HL-60 (cell line): Measurements from ENCODE around the gene ADAM19.

Experiments used
- DNase-seq, 2 experiments: peaks; one replicate each; pipeline ENCODE4 v3.0.0-alpha.2; 2010 to 2020; ENCODE audit warnings: low read depth in 1 of 2, low spot score in 1 of 2
- H3K27ac ChIP-seq: fragments of 250-450 bp; sonication (Bioruptor Pico); replicated peaks from 2 replicates; pipeline ENCODE4 v1.5.1; 2020; ENCODE audit warnings: mild to moderate bottlenecking, moderate library complexity
- H3K27me3 ChIP-seq: fragments of 250-450 bp; sonication (Bioruptor Pico); 2 replicates; pipeline ENCODE4 v1.5.1; 2021; ENCODE audit warnings: mild to moderate bottlenecking, moderate library complexity; ENCODE audit not compliant: insufficient read depth, poor library complexity, severe bottlenecking
- H3K4me3 ChIP-seq: replicated peaks from 2 replicates; pipeline ENCODE4 v1.5.1; 2011; ENCODE audit warnings: mild to moderate bottlenecking, control low read depth, low read length; ENCODE audit not compliant: insufficient read depth
- GABPA ChIP-seq: IDR thresholded peaks from 2 replicates; pipeline ENCODE4 v1.6.1; 2012; ENCODE audit warnings: low read depth
- POLR2AphosphoS5 ChIP-seq: IDR thresholded peaks from 2 replicates; pipeline ENCODE4 v1.6.1; 2012; ENCODE audit warnings: low read depth
- SPI1 ChIP-seq: IDR thresholded peaks from 2 replicates; pipeline ENCODE4 v1.6.1; 2012; ENCODE audit warnings: low read depth, mild to moderate bottlenecking, borderline replicate concordance
- TF ChIP-seq, protein P1 (sequence below): IDR thresholded peaks from one replicate; pipeline ENCODE4 v1.5.1; 2011; ENCODE audit warnings: low read length, control low read depth, inconsistent platforms; ENCODE audit not compliant: insufficient read depth
- TF ChIP-seq, protein P2 (sequence below): IDR thresholded peaks from 2 replicates; pipeline ENCODE4 v1.6.1; 2012; ENCODE audit warnings: low read depth; ENCODE audit not compliant: insufficient replicate concordance

Gene ADAM19

DNA sequence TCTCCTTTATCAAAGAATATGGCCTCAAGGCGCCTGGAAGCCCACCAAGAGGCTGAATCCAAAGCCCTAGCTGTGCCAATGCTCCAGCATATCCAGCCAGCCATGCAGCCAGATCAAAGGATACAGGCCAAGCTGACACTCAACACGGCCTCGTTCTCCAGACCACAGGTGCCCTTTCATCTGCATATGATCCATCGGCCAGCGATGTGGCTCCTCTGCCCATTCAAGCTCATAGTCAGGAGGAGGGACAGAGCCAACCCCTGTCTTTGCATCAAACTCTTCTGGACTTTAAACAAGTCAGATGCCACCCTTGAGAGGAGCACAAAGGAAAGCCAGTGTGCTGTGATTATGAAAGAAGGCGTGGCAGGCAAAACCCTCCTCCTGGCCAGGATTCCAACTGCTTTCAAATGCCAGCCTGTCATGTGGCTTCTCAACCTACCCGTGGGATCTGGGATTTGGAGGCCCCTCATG is 42.5 kb downstream of the ADAM19 start:
- H3K27me3 ChIP-seq: no peaks in the 10 kb centered on the region
- no peak overlapping the region for H3K27ac ChIP-seq
- H3K4me3 ChIP-seq: no peak overlapping the region
- TF ChIP-seq SPI1 (no peak), GABPA (no peak), POLR2AphosphoS5 (no peak)
- TF ChIP-seq, protein P1, sequence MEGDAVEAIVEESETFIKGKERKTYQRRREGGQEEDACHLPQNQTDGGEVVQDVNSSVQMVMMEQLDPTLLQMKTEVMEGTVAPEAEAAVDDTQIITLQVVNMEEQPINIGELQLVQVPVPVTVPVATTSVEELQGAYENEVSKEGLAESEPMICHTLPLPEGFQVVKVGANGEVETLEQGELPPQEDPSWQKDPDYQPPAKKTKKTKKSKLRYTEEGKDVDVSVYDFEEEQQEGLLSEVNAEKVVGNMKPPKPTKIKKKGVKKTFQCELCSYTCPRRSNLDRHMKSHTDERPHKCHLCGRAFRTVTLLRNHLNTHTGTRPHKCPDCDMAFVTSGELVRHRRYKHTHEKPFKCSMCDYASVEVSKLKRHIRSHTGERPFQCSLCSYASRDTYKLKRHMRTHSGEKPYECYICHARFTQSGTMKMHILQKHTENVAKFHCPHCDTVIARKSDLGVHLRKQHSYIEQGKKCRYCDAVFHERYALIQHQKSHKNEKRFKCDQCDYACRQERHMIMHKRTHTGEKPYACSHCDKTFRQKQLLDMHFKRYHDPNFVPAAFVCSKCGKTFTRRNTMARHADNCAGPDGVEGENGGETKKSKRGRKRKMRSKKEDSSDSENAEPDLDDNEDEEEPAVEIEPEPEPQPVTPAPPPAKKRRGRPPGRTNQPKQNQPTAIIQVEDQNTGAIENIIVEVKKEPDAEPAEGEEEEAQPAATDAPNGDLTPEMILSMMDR: no peak
- TF ChIP-seq, protein P2, sequence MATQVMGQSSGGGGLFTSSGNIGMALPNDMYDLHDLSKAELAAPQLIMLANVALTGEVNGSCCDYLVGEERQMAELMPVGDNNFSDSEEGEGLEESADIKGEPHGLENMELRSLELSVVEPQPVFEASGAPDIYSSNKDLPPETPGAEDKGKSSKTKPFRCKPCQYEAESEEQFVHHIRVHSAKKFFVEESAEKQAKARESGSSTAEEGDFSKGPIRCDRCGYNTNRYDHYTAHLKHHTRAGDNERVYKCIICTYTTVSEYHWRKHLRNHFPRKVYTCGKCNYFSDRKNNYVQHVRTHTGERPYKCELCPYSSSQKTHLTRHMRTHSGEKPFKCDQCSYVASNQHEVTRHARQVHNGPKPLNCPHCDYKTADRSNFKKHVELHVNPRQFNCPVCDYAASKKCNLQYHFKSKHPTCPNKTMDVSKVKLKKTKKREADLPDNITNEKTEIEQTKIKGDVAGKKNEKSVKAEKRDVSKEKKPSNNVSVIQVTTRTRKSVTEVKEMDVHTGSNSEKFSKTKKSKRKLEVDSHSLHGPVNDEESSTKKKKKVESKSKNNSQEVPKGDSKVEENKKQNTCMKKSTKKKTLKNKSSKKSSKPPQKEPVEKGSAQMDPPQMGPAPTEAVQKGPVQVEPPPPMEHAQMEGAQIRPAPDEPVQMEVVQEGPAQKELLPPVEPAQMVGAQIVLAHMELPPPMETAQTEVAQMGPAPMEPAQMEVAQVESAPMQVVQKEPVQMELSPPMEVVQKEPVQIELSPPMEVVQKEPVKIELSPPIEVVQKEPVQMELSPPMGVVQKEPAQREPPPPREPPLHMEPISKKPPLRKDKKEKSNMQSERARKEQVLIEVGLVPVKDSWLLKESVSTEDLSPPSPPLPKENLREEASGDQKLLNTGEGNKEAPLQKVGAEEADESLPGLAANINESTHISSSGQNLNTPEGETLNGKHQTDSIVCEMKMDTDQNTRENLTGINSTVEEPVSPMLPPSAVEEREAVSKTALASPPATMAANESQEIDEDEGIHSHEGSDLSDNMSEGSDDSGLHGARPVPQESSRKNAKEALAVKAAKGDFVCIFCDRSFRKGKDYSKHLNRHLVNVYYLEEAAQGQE: no peak
- no peak for DNase-seq

- no peak for DNase-seq
- no peaks in the 10 kb centered on the region for H3K27me3 ChIP-seq
- TF ChIP-seq, protein P1: no peak
- TF ChIP-seq GABPA (no peak), SPI1 (no peak), POLR2AphosphoS5 (no peak)
- TF ChIP-seq, protein P2: no peak
- H3K4me3 ChIP-seq: no peak overlapping the region
- H3K27ac ChIP-seq: no peak overlapping the region
These were observed 43.6 kb downstream of the ADAM19 start for GRCh38 chr5:157532022-157532421.

DNA sequence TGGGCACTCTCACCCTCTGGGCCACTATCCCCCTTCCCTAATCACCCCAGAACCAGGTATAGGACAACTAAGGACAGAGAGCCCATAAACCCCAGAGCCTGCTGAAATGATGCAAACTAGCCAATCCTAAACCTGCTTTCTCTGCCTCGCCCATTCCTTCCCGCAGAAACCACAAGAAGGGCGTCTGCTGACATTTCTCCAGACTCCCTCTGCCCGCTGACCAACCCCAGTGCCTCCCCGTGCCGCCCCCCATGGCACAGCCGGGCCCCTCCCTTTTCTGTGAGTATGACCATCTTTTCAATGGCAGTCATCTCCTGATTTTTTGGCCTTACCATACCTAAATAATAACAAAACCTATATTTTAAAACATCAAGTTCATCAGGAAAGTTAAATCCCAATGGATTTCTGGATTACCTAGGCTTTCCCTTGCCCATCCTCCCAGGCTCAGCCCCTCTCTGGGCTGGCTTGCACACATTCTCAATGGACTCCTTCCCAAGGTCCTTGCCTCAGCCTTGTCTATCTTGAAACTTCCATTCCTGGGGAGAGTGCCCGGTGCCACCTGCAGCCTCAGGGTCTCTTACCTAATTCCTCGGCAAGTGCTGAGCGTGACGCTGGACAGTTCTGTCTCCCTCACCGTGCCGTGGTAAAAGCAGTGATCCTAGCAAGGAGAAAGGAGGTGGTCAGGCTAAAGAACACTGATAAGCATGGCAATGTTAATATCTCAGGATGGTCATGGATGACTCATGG is 45.2 kb downstream of the ADAM19 start:
- no peak for DNase-seq
- H3K4me3 ChIP-seq: no peak overlapping the region
- no peaks in the 10 kb centered on the region for H3K27me3 ChIP-seq
- H3K27ac ChIP-seq: no peak overlapping the region
- TF ChIP-seq, protein P1: no peak
- TF ChIP-seq GABPA (no peak), POLR2AphosphoS5 (no peak), SPI1 (no peak)
- TF ChIP-seq, protein P2: no peak
